NCI-H2081 treated with DMSO at 0.1 percent for 48 hours (cell line): ENCODE data around the gene PIK3R1.
"Not testable (repeated sequence)": the region's sequence is repeated elsewhere in the genome, so short reads cannot be mapped to it uniquely, and the experiment has no call there.

Experiments used
- DNase-seq: peaks from one replicate; lab custom pipeline; 2025; lab: John Stamatoyannopoulos, UW

PIK3R1 gene

DNA sequence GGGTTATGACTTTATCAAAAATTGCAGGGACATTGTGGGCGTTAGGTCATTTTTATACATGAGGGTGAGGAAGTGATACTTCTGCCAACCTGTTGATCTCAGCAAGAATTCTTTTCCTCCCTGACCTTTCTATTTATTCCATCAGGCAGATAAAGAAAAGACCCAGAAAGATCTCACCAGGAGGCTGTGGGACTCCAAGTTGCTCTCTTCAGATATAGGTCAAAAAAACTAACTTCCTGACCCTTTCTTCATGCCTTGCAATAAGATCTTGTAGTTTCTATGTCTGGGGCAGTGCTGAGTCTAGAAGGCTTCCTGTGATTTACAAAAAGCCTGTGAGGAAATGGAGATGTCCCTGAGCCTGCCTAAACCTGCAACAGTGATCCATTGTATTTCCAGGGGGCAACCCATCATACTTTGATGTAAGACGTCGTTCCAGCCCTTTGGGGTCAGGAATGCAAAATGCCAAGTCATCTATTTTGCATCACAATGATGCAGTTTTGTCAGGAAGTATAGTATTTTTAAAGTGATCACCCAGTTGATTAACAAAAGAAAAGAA is 22.0 kb upstream of the PIK3R1 start:
- DNase-seq = no peak

- no peak for DNase-seq
Measured at GRCh38 chr5:68194386-68194785, 21.2 kb upstream of the PIK3R1 start.

- DNase-seq = no peak
Measured at GRCh38 chr5:68195137-68195536, 20.4 kb upstream of the PIK3R1 start.

DNA sequence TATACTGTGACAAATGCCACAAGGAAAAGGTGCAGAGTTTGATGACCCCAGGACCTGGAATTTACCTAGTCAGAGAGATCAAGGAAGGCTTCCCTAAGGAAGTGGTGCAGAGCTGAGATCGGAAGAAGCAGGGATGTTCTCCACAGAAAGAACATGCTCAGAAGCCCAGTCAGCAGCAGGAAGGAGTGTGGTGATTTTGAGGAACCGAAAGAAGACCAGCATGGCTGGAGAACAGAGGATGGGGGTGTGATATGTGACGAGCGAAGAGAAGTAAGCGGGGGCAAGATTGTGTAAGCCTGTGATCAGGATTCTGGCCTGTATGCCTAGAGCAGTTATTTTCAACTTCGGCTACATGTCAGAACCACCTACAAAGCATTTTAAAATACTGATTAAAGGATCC is 18.7 kb upstream of the PIK3R1 start:
- no peak for DNase-seq

GRCh38 chr5:68200288-68200687 is 15.3 kb upstream of the PIK3R1 start:
- DNase-seq = no peak

DNA sequence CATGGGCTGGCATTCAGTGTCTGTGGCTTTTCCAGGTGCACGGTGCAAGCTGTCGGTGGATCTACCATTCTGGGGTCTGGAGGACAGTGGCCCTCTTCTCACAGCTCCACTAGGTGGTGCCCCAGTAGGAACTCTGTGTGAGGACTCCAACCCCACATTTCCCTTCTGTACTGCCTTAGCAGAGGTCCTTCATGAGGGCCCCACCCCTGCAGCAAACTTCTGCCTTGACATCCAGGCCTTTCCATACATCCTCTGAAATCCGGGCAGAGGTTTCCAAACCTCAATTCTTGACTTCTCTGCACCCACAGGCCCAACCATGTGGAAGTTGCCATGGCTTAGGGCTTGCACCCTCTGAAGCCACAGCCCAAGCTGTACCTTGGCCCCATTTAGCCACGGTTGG is 4.9 kb upstream of the PIK3R1 start:
- not testable (repeated sequence) for DNase-seq

GRCh38 chr5:68214482-68215207 is 911 bp upstream of the PIK3R1 start:
- no peak for DNase-seq

GRCh38 chr5:68215898-68216244 is 315 bp downstream of the PIK3R1 start:
- DNase-seq = no peak

DNA sequence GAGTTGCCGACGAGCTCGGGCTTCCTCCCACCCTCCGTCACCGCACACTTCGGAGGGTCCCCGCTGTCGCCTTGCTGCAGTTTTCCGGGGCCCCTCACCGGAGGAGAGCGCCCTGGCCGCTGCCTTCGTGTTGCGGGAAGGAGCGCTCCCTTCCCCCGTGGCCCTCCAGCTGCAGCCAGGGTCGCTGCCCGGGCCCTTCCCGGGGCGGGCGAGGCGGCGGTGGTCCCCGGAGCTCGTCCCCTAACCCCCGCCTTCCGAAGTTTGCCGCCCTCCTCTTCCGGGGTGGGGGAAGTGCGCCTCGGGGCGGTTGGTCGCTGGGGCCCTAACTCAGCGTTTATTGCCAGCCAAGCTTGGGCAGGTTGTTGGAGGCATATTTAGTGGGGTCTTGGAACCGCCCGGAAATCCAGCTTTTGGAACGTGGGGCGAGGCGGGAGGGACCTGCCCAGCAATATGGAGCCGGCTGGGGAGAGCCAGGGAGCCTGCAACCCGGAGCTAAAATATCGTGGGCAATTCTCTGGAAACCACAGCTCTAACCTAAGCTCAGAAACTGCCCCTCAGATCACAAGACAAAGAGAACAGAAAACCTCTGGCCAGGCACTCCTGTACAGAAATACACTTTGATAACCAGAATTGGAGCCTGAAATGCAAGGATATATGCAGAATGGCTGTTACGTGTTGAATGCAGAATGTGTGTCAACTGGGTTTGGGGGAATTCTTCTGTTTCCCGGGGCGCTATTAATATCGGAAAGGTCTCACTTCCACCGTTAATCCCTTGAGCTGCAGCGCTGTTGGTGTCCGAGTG is 890 bp downstream of the PIK3R1 start:
- no peak for DNase-seq

DNA sequence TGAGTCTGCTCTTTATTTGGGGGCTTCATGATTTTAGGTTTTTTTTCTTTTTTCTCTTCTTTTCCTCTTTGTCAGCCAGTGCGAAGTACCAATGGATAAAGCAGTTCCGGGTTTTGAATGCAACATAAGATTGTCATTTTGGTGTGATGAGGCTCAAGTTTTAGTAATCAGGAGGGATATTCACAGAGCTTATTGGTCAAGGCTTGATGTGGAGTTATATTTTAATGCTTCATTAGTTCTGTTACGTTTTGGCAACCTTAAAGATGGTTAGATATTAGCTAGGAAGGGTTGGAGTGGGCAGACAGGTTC is 1.4 kb downstream of the PIK3R1 start:
- DNase-seq = no peak

GRCh38 chr5:68217528-68217927 is 2.0 kb downstream of the PIK3R1 start:
- no peak for DNase-seq

- DNase-seq = no peak
Measured at GRCh38 chr5:68219161-68219816, 3.7 kb downstream of the PIK3R1 start.

- no peak for DNase-seq
Measured at GRCh38 chr5:68220260-68220659, 4.7 kb downstream of the PIK3R1 start.

DNA sequence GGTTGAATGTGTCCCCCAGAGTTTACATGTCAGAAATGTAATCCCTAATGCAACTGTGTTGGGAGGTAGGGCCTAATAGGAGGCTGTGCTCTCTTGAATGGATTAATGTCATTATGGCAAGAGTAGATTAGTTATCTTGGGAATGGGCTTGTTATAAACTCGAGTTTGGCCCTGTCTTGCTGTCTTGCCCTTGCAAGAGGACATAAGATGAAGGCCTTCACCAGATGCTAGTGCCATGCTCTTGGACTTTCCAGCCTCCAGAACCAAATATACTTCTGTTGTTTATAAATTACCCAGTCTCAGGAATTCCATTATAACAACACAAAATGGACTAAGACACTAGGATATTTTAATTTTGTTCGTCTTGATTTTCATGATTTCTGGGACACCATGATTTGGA is 5.4 kb downstream of the PIK3R1 start:
- DNase-seq = no peak

- no peak for DNase-seq
Measured at GRCh38 chr5:68221488-68221887, 5.9 kb downstream of the PIK3R1 start.

DNA sequence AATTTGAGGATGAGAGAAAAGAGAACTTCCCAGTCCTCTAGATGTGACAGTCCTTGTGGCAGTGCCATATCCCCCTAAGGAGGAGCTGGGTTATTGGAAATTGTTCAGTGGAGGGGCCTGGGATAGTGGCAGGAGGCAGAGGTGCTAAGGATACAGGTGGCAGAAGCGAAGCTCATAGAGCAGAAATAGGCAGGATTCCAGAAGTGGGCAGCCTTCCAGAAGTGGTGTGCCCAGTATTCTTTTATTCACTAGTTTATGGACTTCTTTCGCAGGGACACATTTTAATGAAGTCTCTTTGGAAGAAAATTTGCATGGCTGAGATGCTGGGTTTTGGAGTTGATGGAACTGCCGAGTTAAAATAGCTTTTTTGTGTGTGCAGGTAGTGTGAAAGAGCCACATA is 6.8 kb downstream of the PIK3R1 start:
- no peak for DNase-seq

GRCh38 chr5:68222824-68223354 is 7.3 kb downstream of the PIK3R1 start:
- no peak for DNase-seq

GRCh38 chr5:68223904-68224303 is 8.3 kb downstream of the PIK3R1 start:
- no peak for DNase-seq

DNA sequence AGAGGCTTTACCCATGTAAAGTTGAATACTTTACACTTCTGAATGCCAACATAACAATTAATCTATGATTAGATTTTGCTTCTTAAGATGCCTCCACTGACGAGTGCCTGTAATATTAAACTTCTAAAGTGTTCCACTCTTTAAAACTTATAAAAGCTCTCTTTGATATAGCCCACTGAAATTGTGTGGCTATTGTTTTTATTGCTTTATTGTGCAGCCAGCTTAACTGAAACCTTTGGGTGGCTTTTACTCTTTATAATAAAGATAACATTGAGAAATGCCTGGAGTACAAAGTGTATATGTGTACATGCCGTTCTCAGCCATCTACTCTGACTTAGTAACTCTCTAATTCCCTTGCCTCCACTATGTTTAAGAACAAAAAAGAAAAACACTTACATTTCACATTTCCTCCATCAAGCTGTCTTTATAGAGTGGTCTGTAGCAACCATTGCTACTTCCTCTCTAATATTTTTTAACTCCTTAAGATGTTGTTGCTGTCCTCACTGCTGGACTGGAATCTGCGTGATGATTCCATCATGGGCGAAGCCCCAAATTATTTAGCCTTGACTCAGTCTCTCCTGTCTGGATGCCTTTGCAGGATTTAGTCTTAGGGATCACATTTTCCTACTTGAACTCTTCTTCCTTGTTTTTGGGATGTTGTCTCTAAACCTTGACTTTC is 9.1 kb downstream of the PIK3R1 start:
- no peak for DNase-seq

DNA sequence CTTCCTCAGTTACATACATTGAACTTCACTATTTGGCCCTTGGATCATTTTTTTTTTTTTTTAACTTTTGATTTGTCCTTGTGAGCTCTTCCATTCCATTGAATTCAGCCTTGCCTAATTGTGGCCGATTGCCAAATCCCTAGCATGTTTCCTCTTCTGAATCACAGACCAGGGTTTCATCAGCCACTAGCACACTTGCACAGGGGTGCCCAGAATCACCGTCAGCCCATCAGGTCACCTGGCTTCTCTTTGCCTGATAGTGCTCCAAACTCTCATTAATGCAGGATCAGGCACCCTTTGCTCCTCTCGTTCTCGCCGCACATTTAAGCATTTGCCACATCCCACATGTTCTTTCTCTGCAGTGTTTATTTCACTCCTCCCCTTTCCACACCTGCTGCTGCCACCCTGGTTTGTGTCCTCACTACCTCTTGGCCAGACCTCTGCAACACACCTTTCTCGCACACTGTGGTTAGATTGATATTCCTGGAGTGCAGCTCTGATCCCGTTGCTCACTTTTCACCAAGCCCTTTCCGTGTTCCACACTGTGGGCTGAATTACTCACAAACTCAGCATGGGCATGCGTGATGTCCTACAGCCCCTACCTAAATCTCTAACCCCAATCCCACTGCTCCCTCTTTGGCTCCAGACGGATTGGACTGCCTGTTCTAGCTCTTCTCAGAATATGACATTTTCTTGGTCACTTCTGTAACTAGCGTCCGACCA is 9.8 kb downstream of the PIK3R1 start:
- DNase-seq = no peak

GRCh38 chr5:68225911-68226545 is 10.5 kb downstream of the PIK3R1 start:
- no peak for DNase-seq
